ENCODE results near the gene ITGA6.

DNA sequence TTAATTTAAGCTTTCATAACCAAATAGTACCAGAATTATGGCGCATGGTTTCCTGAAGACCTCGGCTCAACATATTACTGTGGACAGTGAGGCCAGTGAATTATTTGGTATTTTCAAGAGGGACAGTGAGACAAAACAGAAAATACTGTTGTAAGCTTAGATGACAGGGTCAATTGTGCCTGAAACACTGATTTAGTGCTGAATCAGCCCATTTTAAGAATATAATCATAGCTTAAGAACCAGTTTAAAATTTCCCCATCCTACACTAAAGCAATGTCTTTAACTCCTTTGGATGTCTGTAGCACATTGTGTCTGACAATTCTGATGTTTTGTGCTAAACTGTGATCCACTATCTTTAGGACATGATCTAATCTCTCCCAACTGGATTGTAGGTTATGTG lies 4.6 kb downstream of the ITGA6 start:
- TF ChIP-seq, protein P1, sequence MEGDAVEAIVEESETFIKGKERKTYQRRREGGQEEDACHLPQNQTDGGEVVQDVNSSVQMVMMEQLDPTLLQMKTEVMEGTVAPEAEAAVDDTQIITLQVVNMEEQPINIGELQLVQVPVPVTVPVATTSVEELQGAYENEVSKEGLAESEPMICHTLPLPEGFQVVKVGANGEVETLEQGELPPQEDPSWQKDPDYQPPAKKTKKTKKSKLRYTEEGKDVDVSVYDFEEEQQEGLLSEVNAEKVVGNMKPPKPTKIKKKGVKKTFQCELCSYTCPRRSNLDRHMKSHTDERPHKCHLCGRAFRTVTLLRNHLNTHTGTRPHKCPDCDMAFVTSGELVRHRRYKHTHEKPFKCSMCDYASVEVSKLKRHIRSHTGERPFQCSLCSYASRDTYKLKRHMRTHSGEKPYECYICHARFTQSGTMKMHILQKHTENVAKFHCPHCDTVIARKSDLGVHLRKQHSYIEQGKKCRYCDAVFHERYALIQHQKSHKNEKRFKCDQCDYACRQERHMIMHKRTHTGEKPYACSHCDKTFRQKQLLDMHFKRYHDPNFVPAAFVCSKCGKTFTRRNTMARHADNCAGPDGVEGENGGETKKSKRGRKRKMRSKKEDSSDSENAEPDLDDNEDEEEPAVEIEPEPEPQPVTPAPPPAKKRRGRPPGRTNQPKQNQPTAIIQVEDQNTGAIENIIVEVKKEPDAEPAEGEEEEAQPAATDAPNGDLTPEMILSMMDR (IDR thresholded peaks at IDR 0.05; ENCODE audit: low read depth, low read length, poor library complexity, severe bottlenecking): no peak
- TF ChIP-seq EZH2phosphoT487 (IDR thresholded peaks at IDR 0.05; ENCODE audit: borderline replicate concordance, low read length): no peak

All from DOHH2 (cell line).